ENCODE measurements around the gene HCFC1.

HCFC1 gene

DNA sequence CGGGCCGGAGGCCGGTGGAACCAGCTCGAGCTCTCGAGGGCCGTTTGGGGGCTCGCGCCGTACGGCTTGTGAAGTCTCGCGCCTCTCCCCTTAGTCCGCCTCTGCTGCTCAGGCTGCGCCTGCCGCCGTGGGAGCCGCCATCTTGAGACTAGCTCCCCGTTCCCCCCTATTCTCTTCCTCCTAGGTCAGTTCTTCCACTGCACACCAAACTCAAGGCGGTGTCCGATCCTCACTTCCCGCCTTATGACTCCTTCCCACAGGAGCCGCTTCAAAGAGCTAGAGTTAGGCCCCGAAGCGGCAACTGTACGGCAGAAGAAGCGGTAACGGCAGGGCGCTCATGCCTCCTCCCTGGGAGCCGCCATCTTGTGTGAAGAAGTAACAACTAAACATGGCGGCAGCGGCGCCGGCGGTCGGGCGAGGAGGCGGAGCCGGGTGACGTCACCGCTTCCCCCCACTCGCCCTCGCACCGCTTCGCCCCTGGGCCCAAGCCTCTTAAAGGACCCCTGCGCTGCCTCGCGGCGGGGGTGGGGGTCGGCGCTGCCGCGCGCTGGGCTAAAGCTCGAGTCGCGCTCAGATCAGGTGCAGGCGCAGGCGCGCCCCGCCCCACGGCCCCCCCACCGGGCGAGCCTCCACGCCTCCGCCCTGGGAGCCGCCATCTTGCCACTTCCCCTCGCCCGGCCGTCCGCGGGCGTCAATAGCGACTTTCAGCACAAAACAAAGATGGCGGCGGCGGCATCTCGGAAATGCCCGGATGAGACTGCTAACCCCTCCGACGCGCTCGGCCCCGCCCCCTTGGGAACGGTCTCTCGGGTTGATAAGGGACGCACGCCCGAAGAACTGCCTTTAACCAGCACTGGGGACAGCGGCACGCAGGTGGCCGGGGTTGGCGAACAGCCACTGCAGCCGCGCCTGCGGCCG, at the start of gene HCFC1:
TSS of gene HCFC1 (minus strand) at position 369 of the 918 bp plus-strand sequence. CDS start 978 bp downstream, outside the sequence.
- DNase-seq = peak; percentile 31 to 96 (median 87)

GRCh38 chrX:154021131-154021611, 49.6 kb upstream of the HCFC1 start:
- DNase-seq = peak in 3 of 58 donors; percentile 3 to 18 (median 14)

GRCh38 chrX:154020536-154021115, 49.0 kb upstream of the HCFC1 start:
- DNase-seq = no peak

GRCh38 chrX:154019633-154020528, 48.3 kb upstream of the HCFC1 start, which contains the start of gene IRAK1:
Gene IRAK1, minus strand, starts transcription at chrX:154019902. Its CDS starts 90 bp downstream, at chrX:154019812.
- DNase-seq = peak in 28 of 58 donors; percentile 6 to 55 (median 29)

- DNase-seq = peak in 1 of 58 donors; percentile 15
These were observed 47.5 kb upstream of the HCFC1 start for GRCh38 chrX:154019061-154019621.

GRCh38 chrX:154018518-154019060, 47.0 kb upstream of the HCFC1 start:
- no peak for DNase-seq

DNA sequence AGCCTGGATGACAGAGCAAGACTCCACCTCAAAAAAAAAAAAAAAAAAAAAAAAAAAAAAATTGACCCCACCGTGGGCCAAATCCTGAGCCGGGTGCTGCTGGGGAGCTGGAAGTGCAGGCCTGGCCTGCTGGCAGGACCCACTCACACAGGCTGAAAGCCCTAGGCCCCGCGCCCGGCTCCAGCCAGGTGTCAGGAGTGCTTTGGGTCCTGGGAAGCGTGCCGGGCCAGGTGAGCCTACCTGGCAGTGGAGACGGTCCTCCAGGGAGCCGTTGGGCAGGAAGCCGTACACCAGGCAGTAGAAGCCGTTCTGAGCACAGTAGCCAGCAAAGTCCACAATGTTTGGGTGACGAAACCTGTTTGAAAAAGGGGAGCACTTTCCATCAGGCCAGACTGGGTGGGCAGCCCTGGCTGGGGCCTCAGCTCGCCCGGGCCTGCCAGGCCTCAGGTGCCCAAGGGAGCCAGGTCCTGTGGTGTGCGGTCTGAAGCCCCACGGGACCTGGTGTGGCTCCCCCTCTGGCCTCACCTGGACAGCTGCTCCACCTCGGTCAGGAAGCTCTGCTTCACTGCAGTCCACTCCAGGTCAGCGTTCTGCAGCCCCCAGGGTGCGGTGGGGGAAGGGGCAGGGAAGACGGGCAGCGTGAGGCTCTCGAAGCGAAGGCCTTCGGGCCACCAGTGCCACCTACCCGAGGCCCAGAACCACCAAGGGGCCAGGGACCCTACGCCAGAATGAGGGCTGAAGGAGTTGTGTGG, 46.3 kb upstream of the HCFC1 start:
- DNase-seq = no peak

- DNase-seq = no peak
These were observed 44.9 kb upstream of the HCFC1 start for GRCh38 chrX:154016366-154017076.

DNA sequence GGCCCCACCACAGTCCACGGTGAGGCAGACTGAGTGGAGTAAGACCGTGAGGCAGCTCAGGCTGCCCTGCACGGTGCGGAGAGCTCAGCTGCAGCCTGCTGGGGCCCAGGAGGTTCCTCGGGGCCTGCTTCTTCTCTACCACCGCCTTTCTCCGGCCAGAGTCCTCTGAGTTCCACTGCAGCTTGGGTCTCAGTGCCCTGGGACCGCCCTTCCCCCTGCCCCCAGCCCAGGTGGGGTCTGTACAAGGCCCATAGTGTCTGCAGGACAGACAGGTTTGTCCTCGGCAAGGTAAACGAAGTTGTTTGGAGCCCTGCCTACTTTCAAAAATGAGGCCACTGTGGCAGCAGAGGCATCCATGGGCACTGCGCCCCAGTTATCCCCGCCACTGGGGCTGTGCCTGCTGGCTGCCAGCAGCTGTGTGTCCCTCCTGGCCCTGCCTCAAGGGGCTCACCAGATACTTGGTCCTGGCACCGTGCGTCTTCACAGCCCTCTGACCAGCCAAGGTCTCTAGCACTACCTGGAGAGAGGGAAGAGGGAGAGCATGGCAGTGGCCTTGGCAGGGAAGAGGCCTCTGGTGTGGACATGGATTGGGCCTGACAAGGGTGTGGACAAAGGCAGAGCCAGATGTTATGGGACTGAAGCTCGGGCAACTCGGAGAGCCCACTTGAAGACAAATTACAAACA, 44.1 kb upstream of the HCFC1 start:
- no peak for DNase-seq

- DNase-seq = no peak
These were observed 43.1 kb upstream of the HCFC1 start for GRCh38 chrX:154014429-154015380.

- peak in 21 of 58 donors; percentile 3 to 33 (median 9) for DNase-seq
These were observed 42.2 kb upstream of the HCFC1 start for GRCh38 chrX:154013614-154014360.

DNA sequence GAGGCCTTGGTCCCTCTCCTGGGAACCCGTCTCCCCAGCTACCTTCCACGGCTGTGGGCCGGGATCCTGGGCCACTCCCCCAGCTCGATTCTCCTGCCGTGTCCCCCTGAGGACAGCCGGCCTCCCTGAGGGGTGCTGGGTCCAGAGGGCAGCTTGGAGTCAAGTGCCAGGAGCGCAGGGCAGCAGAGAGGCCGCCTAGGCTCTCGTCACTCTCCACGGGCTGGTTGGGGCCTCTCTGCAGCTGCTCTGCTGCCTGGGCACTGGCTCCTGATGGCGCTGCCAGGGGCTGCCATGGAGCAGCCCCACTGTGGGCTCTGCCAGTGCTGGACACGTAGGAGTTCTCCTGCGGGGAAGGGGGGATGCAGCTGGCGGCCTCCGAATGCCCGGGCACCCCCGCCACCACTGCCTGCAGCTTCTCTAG, 41.4 kb upstream of the HCFC1 start:
- peak in 12 of 58 donors; percentile 5 to 50 (median 24) for DNase-seq

DNA sequence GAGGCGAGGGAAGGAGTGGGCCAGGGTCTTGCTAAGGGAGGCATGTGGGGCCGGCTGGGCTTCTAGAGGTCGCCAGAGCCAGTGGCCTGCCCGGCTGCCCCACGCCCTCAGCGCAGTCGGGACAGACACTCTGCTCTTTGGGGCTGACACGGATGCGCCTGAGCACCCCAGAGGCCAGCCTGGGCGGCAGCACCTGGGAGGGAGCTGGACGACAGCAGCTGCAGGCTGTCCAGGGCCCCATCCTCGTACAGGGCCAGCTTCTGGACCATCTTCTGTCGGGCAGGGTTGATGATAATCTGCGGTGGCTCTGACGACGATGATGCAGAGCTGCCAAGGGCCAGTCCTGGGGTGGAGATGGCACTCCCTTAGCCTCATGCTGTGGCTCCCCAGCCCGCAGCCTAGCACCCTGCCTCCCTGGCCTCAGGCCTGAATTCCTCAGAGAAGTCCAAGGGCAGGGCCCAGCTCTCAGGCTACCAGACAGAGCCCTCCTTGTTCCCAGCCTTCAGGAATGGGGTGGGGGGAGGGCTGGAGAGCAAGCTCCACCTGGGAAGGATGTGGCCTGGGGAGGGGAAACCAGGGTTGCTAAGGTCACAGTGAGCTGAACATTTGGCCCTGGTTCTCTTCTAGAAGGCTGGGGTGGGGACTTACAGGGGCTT, 40.8 kb upstream of the HCFC1 start:
- DNase-seq = peak in 16 of 58 donors; percentile 8 to 55 (median 31)

DNA sequence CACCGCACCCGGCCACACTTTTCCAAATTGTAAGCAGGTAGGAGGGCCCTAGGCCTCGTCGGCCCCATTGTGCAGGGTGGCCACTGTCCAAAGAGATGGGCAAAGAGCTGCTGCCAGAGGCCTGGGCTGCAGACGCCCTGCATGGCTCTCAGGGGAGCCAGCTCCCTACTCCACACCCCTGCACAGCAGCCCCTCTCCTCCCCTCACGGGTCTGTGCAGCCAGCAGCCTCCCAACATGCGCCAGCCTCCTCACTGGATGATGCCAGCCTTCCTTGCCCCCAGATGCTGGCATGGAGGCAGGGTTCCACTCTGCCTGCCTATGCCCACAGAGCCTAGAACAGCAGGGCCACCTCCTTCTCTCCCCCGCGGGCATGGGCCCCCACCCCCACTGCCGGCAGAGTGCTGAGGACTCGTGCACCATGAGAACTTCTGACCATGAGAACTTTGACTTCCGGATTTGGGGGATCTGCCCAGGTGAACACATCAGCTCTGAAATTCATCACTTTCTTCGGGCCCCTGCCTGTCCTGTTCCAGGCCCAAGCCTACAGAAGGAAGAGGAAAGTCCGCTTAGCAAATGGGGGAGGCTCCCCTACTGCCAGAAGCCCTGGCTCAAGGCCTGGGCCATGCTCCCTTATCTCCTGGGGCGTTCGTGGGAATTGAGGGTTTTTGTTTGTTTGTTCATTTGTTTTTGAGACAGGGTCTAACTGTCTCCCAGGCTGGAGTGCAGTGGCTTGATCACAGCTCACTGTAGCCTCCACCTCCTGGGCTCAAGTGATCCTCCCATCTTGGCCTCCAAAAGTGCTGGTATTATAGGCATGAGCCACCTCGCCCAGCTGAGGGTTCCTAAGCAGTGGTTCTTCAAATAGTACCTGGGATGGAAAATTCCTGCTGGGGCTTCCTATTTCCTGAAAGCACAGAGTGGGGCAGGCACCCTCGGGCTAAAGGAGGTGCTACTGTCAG, 40.0 kb upstream of the HCFC1 start:
- DNase-seq = no peak

Data from anterior cingulate cortex (tissue), 58 donors.